Measurements from ENCODE around the gene EXT2.

- TF ChIP-seq EZH2 (IDR thresholded peaks at IDR 0.05; ENCODE audit: low read length, missing control alignments) (no peak), CTCF (conservative IDR thresholded peaks at IDR 0.05 in 1 of 2, IDR thresholded peaks at IDR 0.05 in 1 of 2; ENCODE audit: low read depth in 1 of 2, low read length in 2 of 2) (no peak)
Observed at GRCh38 chr11:44221456-44221855, 126.0 kb downstream of the EXT2 start.
